Epidermal melanocyte (primary cell): ENCODE results near the gene PLPPR1.

Source experiments
- DNase-seq: peaks from one replicate; pipeline ENCODE4 v3.0.0; 2011; ENCODE audit warnings: low spot score; ENCODE audit not compliant: insufficient read length

Gene PLPPR1

DNA sequence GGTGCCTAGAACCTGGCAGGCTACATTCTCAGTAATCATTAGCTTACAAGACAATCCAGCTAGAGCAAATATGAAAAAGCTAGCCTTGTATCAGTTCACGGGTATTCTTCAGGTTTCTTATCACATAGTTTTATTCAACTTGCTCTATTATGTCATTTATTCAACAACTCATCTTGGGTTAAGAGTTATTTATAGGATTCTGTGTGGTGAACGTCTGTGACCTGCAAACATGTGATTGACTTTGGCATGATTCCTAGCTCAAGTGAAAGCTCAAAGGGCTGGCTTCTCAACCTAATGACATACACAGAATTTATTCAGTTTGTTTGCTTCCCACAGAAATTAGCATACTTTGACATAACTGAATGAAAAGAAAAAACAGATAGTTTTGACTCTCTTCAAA lies 173.1 kb downstream of the PLPPR1 start:
- no peak for DNase-seq

DNA sequence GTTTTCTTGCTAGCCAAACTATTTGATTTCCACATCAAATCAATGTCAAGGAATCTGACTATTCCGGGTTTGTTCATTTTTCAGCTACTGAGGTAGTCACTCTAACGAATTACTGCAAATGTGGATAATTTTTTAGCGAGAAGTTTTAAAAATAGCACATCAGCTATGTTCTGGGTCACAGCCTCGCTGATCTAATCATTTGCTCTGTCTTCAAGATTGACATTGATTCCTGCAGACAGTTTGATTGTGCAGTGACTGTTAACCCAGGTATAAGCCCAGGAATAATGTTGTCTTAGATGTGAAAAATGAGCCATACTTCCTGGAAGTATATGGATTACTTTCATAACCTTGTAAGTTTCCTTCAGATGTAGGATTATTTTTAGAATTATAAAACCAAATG lies 181.1 kb downstream of the PLPPR1 start:
- DNase-seq = no peak

DNA sequence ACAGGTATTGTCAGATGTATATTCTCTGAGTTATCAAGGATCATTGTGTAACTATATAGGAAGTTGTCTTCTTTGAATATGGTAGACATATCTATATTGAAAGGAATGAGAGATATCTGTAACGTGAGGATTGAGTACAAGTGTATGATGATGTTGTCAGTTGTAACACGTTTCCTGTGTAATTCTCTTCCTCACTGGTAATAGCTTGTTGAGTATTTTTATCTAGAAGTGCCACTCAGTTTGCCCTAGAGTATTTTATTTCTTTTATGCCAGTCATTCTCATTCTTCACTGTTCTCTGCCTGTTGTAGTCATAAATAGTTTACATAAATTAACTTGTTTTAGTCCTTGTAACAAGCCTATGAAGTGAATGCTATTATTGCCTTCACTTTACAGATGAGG lies 184.1 kb downstream of the PLPPR1 start:
- no peak for DNase-seq

GRCh38 chr9:101219030-101219429 lies 190.5 kb downstream of the PLPPR1 start:
- DNase-seq = no peak

DNA sequence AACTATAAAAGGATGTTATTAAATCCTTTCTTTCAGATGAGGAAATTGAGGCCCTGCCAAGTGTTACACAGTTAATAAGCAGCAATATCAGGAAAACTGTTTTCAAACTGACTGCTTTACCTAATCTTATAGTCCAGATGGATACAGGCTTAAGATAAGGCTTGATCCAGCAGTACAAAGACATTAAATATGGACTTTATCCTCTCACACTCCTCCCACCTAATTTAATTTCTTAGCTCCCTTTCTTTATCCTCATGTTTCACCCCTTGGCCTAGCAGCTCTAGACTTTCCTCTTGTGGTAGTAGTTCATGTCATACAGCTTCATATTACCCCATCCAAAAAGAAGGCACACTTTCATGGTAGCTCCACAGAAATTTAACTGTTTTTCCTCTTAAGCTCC lies 191.8 kb downstream of the PLPPR1 start:
- DNase-seq = no peak

GRCh38 chr9:101225271-101225670 lies 196.7 kb downstream of the PLPPR1 start:
- DNase-seq = no peak

DNA sequence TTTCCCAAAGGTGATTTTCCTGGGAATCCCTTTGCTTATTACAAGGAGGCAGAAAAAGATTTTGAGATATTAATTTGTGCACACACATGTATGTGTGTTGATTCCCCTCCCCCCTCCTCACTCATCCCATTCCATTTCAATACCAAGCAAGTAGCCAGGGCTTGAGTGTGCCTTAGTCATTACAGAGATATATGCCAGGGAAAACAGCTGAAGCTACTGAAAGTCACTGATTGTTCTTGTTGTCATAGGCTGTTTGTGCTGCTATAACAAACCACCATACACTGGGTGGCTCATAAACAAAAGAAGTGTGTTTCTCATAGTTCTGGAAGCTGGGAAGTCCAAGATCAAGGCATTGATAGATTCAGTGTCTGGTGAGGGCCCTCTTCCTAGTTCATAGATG lies 197.6 kb downstream of the PLPPR1 start:
- DNase-seq = no peak

GRCh38 chr9:101226803-101227202 lies 198.3 kb downstream of the PLPPR1 start:
- no peak for DNase-seq

- no peak for DNase-seq
Measured at GRCh38 chr9:101229606-101230005, 201.1 kb downstream of the PLPPR1 start.

GRCh38 chr9:101232405-101232977 lies 204.0 kb downstream of the PLPPR1 start:
- DNase-seq = no peak

DNA sequence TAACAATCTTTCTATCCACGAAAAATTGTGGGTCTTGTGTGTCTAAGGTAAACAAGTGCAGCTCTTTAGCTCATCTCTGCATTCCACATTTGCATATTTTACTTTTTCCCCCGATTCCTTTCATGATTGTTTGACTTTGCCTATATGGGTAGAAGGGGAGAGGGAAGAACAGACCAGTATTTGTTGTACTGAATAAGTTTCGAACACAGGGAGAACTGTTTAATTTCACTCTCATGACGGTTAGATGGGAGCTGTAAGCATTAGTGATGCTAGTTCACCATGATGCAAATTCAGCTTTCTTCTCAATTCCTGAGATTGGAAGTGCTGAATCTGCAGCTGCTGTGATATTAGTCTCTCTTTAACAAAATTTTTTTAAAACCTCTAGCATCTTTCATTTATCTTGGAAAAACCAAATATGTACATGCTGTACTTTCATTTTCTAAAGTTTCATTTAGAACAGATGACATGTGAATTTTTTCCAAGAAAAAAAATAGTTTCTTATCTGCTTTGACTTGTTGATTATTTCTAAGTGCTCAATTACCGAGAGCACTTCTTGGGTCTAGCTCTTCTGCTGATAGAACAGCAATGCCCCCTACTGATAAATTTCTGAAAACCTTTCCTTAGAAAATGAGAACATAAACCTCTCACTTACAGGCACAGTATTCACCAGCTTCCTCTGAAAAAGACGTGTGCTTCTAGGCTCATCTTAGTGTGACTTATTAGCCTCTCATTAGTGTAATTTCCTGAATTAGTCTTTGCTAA lies 206.8 kb downstream of the PLPPR1 start:
- no peak for DNase-seq

- DNase-seq = no peak
Measured at GRCh38 chr9:101242651-101243050, 214.1 kb downstream of the PLPPR1 start.

DNA sequence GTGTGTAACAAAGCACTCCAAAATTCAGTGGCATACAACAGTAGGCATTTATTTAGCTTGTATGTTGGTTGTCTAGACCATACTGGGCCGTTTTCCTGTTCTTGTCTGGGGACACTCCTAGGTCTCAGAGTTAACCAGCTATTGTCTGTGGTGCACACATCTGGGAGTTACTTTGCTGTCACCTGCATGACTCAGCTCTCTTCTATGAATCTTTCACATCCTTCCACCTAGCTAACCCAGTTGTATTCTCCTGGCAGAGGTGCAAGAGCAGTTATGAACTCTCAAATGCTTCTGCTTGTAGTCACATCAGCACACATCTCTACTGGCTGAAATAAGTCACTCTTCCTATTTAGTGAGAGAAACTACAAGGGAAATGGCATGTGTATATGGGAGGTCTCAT lies 218.2 kb downstream of the PLPPR1 start:
- DNase-seq = no peak

GRCh38 chr9:101247297-101247696 lies 218.8 kb downstream of the PLPPR1 start:
- DNase-seq = no peak

- no peak for DNase-seq
Measured at GRCh38 chr9:101254733-101255433, 226.4 kb downstream of the PLPPR1 start.

DNA sequence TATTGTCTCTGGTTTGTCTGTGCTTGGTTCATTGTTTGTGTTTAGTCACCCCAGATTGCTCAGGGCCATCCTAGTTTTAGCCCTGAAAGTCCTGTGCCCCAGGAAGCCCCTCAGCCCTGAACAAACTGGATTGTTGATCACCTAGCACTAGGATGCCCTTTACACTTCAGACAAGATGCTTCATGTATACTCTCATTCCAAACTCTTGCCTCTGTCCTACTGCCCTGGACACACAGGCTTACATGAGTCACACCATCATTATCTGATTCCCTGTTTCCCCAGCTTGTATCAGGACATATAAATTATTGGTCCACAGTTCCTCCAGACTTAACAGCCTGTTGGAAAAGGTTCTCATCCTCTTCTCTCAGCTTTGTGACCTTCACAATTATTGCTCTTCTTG lies 236.2 kb downstream of the PLPPR1 start:
- no peak for DNase-seq

DNA sequence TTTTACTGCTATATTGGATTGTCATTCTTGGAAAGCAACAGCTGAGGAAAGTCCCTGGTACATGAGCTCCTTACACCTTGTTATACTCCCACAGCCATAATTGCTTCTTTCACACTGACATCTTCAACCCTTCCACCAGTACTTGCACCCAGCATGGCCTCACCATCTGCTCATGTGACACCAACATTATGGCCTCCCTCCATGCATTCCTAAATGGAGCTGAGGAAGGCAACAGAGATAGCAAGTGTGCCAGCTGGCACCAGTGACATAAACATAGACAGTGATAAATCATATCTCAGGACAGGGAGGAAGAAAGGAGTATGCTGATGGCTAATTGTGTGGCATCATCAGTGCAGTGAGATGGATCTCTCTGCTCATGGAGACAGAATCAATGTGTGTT lies 236.7 kb downstream of the PLPPR1 start:
- no peak for DNase-seq

- DNase-seq = no peak
Measured at GRCh38 chr9:101268426-101268825, 239.9 kb downstream of the PLPPR1 start.

DNA sequence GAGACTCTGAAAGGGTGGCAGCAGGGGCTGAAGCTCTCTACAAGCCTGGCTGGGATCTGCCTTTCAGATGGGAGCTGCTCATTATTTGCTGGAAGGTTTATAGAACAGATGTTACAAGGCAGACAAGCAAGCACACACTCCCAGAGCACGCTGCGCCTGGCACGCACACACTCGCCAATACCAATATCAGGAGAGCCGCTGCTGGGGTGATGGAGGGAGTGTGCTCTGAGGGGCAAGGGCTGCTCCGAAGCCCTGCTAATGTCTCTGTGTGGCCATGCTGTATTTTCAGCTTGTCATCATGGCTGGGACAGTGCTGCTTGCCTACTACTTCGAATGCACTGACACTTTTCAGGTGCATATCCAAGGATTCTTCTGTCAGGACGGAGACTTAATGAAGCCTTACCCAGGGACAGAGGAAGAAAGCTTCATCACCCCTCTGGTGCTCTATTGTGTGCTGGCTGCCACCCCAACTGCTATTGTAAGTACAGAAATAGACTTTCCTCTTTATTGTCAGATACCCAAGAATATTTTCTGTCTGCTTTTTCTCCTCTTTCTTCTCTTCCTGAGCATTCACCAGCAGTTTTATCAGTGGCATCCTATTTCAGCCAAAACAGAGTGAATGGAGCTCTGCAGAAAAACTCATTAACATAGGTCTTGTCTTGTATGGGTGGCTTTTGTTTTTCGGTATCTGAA lies 241.2 kb downstream of the PLPPR1 start:
- DNase-seq = no peak

DNA sequence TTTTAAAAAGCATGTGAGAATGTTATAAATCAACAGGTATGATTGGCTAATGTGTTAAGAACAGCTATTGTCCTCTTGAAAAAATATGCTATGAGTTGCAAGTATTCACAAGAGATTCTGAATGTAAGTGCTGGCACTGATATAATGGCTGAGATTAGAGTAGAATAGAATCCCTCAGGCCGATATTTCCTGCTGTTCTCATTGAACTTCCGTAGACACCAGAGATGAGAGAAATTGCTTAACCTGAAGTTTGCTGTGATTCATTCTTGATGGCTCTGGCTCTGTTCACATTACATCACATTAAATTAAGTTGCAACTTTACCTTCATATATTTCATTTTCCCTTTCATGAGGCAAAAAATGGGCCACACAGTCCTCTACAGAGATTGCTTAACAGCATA lies 241.8 kb downstream of the PLPPR1 start:
- DNase-seq = no peak

- no peak for DNase-seq
Measured at GRCh38 chr9:101271102-101271501, 242.6 kb downstream of the PLPPR1 start.
